Tibial artery (tissue), 4 donors: Measurements from ENCODE around the gene NEDD8.
A peak's percentile ranks its signal among the peaks of the same experiment; 100 is the strongest.
"Not testable (repeated sequence)": the region's sequence is repeated elsewhere in the genome, so short reads cannot be mapped to it uniquely, and the experiment has no call there.

Experiments used
- DNase-seq, 2 donors: peaks; one replicate each; pipeline ENCODE4 v3.0.0-alpha.2; 2019
- H3K27ac ChIP-seq, 2 donors: fragments of 200-600 bp; sonication (generic) in 1 of 2; 1 replicate in 1 of 2; 2 replicates in 1 of 2; pipeline ENCODE4 v1.5.1; 2018 to 2019; ENCODE audit warnings: mild to moderate bottlenecking in 1 of 2
- H3K27me3 ChIP-seq, 2 donors: fragments of 200-600 bp; sonication (generic) in 1 of 2; one replicate each; pipeline versions ENCODE4 v1.5.1 to v1.6.0; 2016 to 2019
- H3K36me3 ChIP-seq, 3 donors: fragments of 200-600 bp; sonication (generic) in 2 of 3; one replicate each; pipeline ENCODE4 v1.5.1; 2016 to 2019; ENCODE audit warnings: mild to moderate bottlenecking in 2 of 3
- H3K4me1 ChIP-seq, 4 donors: fragments of 200-600 bp; sonication (generic) in 2 of 4; 1 replicate in 3 of 4; 2 replicates in 1 of 4; pipeline ENCODE4 v1.5.1; 2016 to 2019
- H3K4me3 ChIP-seq, 2 donors: fragments of 200-600 bp; sonication (generic) in 1 of 2; 1 replicate in 1 of 2; 2 replicates in 1 of 2; pipeline ENCODE4 v1.5.1; 2018 to 2019; ENCODE audit warnings: mild to moderate bottlenecking in 2 of 2
- H3K9me3 ChIP-seq, 3 donors: fragments of 200-600 bp; sonication (generic) in 1 of 3; one replicate each; pipeline ENCODE4 v1.5.1; 2016 to 2019
- CTCF ChIP-seq, 2 experiments: fragments of 200-600 bp in 1 of 2; fragments of 450-650 bp in 1 of 2; IDR thresholded peaks; one replicate each; pipeline ENCODE4 v1.5.1; 2017 to 2019; ENCODE audit warnings: antibody characterized with exemption in 2 of 2, mild to moderate bottlenecking in 1 of 2, moderate library complexity in 1 of 2
- intact Hi-C: fragments of 100-400 bp; cut with DNase I; formaldehyde crosslinking; loops from one replicate; pipeline ENCODE4 v1.15.0; 2023; ENCODE audit warnings: low total_unique reads

NEDD8 gene

GRCh38 chr14:24232645-24233537 is 724 bp upstream of the NEDD8 start, which contains the start of gene GMPR2:
Gene GMPR2, plus strand, starts transcription at chr14:24232929. Its CDS starts 325 bp downstream, at chr14:24233254.
- Histone ChIP-seq H3K27me3 (no peaks in the 10 kb centered on the region), H3K36me3 (peaks cover 22 to 36% (median 29%) of the 10 kb centered on the region in 3 donors), H3K4me3 (peak within 1 kb of the TSS; percentile 75 to 89), H3K9me3 (no peaks in the 10 kb centered on the region), H3K4me1 (peaks cover 0 to 36% (median 29%) of the 10 kb centered on the region in 4 donors), H3K27ac (peak within 1 kb of the TSS; percentile 85 to 88)
- intact Hi-C loops: no loop called here
- no peak for TF ChIP-seq CTCF (IDR thresholded peaks at IDR 0.05)
- DNase-seq: peak in 1 of 2 donors; percentile 82

GRCh38 chr14:24231263-24232120 is 675 bp downstream of the NEDD8 start:
- Histone ChIP-seq H3K36me3 (peaks cover 8 to 26% (median 23%) of the 10 kb centered on the region in 3 donors), H3K9me3 (no peaks in the 10 kb centered on the region), H3K27me3 (no peaks in the 10 kb centered on the region), H3K4me1 (peaks cover 0 to 36% (median 29%) of the 10 kb centered on the region in 4 donors), H3K4me3 (peak overlapping the region; percentile 75 to 89), H3K27ac (peak overlapping the region; percentile 85 to 88)
- peak in 1 of 2 donors; percentile 64 for DNase-seq
- intact Hi-C loops: no loop called here
- TF ChIP-seq CTCF (IDR thresholded peaks at IDR 0.05): no peak

- peaks cover 0 to 25% (median 20%) of the 10 kb centered on the region in 4 donors for H3K4me1 ChIP-seq
- H3K9me3 ChIP-seq: no peaks in the 10 kb centered on the region
- no peak overlapping the region for H3K4me3 ChIP-seq
- no peak overlapping the region for H3K27ac ChIP-seq
- DNase-seq: no peak
- no peaks in the 10 kb centered on the region for H3K27me3 ChIP-seq
- peaks cover 0 to 12% (median 12%) of the 10 kb centered on the region in 3 donors for H3K36me3 ChIP-seq
- TF ChIP-seq CTCF (IDR thresholded peaks at IDR 0.05): no peak
- intact Hi-C loops: no loop called here
Observed at GRCh38 chr14:24228902-24229301, 3.3 kb downstream of the NEDD8 start.

- Histone ChIP-seq H3K27ac (no peak overlapping the region), H3K4me1 (peaks cover 0 to 13% (median 10%) of the 10 kb centered on the region in 4 donors), H3K9me3 (no peaks in the 10 kb centered on the region), H3K36me3 (peaks cover 0 to 12% (median 12%) of the 10 kb centered on the region in 3 donors), H3K4me3 (no peak overlapping the region), H3K27me3 (no peaks in the 10 kb centered on the region)
- intact Hi-C loops: no loop called here
- TF ChIP-seq CTCF (IDR thresholded peaks at IDR 0.05): no peak
- DNase-seq: no peak
Observed at GRCh38 chr14:24226473-24226872, 5.7 kb downstream of the NEDD8 start.

GRCh38 chr14:24224618-24225071 is 7.5 kb downstream of the NEDD8 start:
- Histone ChIP-seq H3K4me1 (peaks cover 0 to 3% (median 0%) of the 10 kb centered on the region in 4 donors), H3K9me3 (no peaks in the 10 kb centered on the region), H3K4me3 (no peak overlapping the region), H3K27ac (no peak overlapping the region), H3K27me3 (no peaks in the 10 kb centered on the region), H3K36me3 (peaks cover 0 to 12% (median 11%) of the 10 kb centered on the region in 3 donors)
- intact Hi-C loops: no loop called here
- peak in 1 of 2 donors; percentile 20 for DNase-seq
- no peak for TF ChIP-seq CTCF (IDR thresholded peaks at IDR 0.05)

GRCh38 chr14:24222987-24223386 is 9.2 kb downstream of the NEDD8 start:
- intact Hi-C loops, H3K9me3 ChIP-seq, H3K4me3 ChIP-seq, H3K27me3 ChIP-seq, H3K4me1 ChIP-seq, H3K27ac ChIP-seq: not testable (repeated sequence)
- peak in 1 of 2 donors; percentile 13 for DNase-seq
- H3K36me3 ChIP-seq: peaks cover 3 to 10% (median 4%) of the 10 kb centered on the region in 3 donors
